Activated naive CD4-positive, alpha-beta T cell treated with anti-CD3 and anti-CD28 coated beads, Interleukin-2, amount 50 U/mL, for 16 hours (primary cell): ENCODE results near the gene KRTAP10-6.
"Not testable (repeated sequence)": the region's sequence is repeated elsewhere in the genome, so short reads cannot be mapped to it uniquely, and the experiment has no call there.

ENCODE experiments used
- DNase-seq: peaks from one replicate; pipeline ENCODE4 v3.0.0-alpha.2; 2020

KRTAP10-6 gene

GRCh38 chr21:44616591-44616926, 24.3 kb upstream of the KRTAP10-6 start:
- no peak for DNase-seq

GRCh38 chr21:44615911-44616590, 23.7 kb upstream of the KRTAP10-6 start:
- DNase-seq: no peak

GRCh38 chr21:44615466-44615865, 23.2 kb upstream of the KRTAP10-6 start:
- no peak for DNase-seq

GRCh38 chr21:44614961-44615391, 22.7 kb upstream of the KRTAP10-6 start:
- no peak for DNase-seq

GRCh38 chr21:44614161-44614631, 21.9 kb upstream of the KRTAP10-6 start:
- DNase-seq: no peak

GRCh38 chr21:44613386-44614155, 21.3 kb upstream of the KRTAP10-6 start:
- DNase-seq: no peak

- no peak for DNase-seq
Measured at GRCh38 chr21:44612669-44613229, 20.4 kb upstream of the KRTAP10-6 start.

- no peak for DNase-seq
Measured at GRCh38 chr21:44612029-44612486, 19.8 kb upstream of the KRTAP10-6 start, which contains the start of gene KRTAP10-8. TSS of gene KRTAP10-8 (plus strand) at chr21:44612079. CDS start at chr21:44612101, 22 bp downstream.

- no peak for DNase-seq
Measured at GRCh38 chr21:44611551-44611950, 19.2 kb upstream of the KRTAP10-6 start.

- not testable (repeated sequence) for DNase-seq
Measured at GRCh38 chr21:44610157-44610843, 18.0 kb upstream of the KRTAP10-6 start.

- no peak for DNase-seq
Measured at GRCh38 chr21:44609193-44609592, 16.9 kb upstream of the KRTAP10-6 start.

- no peak for DNase-seq
Measured at GRCh38 chr21:44606495-44606894, 14.2 kb upstream of the KRTAP10-6 start.

- no peak for DNase-seq
Measured at GRCh38 chr21:44603911-44604310, 11.6 kb upstream of the KRTAP10-6 start.

GRCh38 chr21:44603109-44603875, 11.0 kb upstream of the KRTAP10-6 start:
- no peak for DNase-seq

GRCh38 chr21:44602463-44602850, 10.2 kb upstream of the KRTAP10-6 start:
- DNase-seq: no peak

GRCh38 chr21:44601596-44602462, 9.5 kb upstream of the KRTAP10-6 start:
- no peak for DNase-seq

- DNase-seq: not testable (repeated sequence)
Measured at GRCh38 chr21:44601091-44601490, 8.8 kb upstream of the KRTAP10-6 start.

- DNase-seq: not testable (repeated sequence)
Measured at GRCh38 chr21:44600118-44600978, 8.0 kb upstream of the KRTAP10-6 start, which contains the start of gene KRTAP10-7. TSS of gene KRTAP10-7 (plus strand) at chr21:44600597. CDS start at chr21:44600622, 25 bp downstream.

GRCh38 chr21:44599264-44600029, 7.1 kb upstream of the KRTAP10-6 start:
- no peak for DNase-seq
